HUDEP-2 (cell line): ENCODE data around the gene STARD10.
"Not testable (repeated sequence)": the region's sequence is repeated elsewhere in the genome, so short reads cannot be mapped to it uniquely, and the experiment has no call there.

Source experiments
- DNase-seq, 76 experiments: peaks; one replicate each; lab custom pipeline; 2025; ENCODE audit not compliant: unreplicated experiment in 76 of 76; lab: John Stamatoyannopoulos, UW

The STARD10 gene

GRCh38 chr11:72793425-72794367 lies at the start of gene STARD10:
TSS of gene STARD10 (minus strand) at chr11:72794047. CDS start at chr11:72781181, 12,866 bp downstream.
- peak in 75 of 76 experiments; percentile 41 to 97 (median 89) for DNase-seq

GRCh38 chr11:72842653-72843330 lies 48.9 kb upstream of the STARD10 start:
- DNase-seq = no peak

GRCh38 chr11:72842126-72842525 lies 48.3 kb upstream of the STARD10 start:
- no peak for DNase-seq

- no peak for DNase-seq
Observed at GRCh38 chr11:72841397-72841796, 47.5 kb upstream of the STARD10 start.

GRCh38 chr11:72840780-72841179 lies 46.9 kb upstream of the STARD10 start:
- DNase-seq = no peak

- DNase-seq = no peak
Observed at GRCh38 chr11:72838691-72839305, 45.0 kb upstream of the STARD10 start.

GRCh38 chr11:72836111-72836510 lies 42.3 kb upstream of the STARD10 start:
- no peak for DNase-seq

GRCh38 chr11:72834905-72835304 lies 41.1 kb upstream of the STARD10 start:
- DNase-seq = no peak

GRCh38 chr11:72833811-72834493 lies 40.1 kb upstream of the STARD10 start:
- no peak for DNase-seq

GRCh38 chr11:72833083-72833733 lies 39.4 kb upstream of the STARD10 start:
- no peak for DNase-seq

- DNase-seq = no peak
Observed at GRCh38 chr11:72832301-72833082, 38.6 kb upstream of the STARD10 start.

- DNase-seq = peak in 65 of 76 experiments; percentile 3 to 76 (median 51)
Observed at GRCh38 chr11:72831521-72832300, 37.9 kb upstream of the STARD10 start.

GRCh38 chr11:72829884-72830533 lies 36.2 kb upstream of the STARD10 start:
- no peak for DNase-seq

GRCh38 chr11:72829178-72829577 lies 35.3 kb upstream of the STARD10 start:
- no peak for DNase-seq

- no peak for DNase-seq
Observed at GRCh38 chr11:72828692-72829101, 34.9 kb upstream of the STARD10 start.

- DNase-seq = no peak
Observed at GRCh38 chr11:72828081-72828567, 34.3 kb upstream of the STARD10 start.

GRCh38 chr11:72827656-72828055 lies 33.8 kb upstream of the STARD10 start:
- not testable (repeated sequence) for DNase-seq

- no peak for DNase-seq
Observed at GRCh38 chr11:72826942-72827480, 33.2 kb upstream of the STARD10 start.
